ENCODE results near the gene MARS1. TPM values are rescaled to one million over a fixed set of nuclear protein-coding genes. Genes with fewer than 3 reads are reported as not detected.
A peak's percentile ranks its signal among the peaks of the same experiment; 100 is the strongest.

MARS1 gene
- total and polyA plus RNA-seq, 2 experiments from 2014 or later: 266 to 351 TPM

DNA sequence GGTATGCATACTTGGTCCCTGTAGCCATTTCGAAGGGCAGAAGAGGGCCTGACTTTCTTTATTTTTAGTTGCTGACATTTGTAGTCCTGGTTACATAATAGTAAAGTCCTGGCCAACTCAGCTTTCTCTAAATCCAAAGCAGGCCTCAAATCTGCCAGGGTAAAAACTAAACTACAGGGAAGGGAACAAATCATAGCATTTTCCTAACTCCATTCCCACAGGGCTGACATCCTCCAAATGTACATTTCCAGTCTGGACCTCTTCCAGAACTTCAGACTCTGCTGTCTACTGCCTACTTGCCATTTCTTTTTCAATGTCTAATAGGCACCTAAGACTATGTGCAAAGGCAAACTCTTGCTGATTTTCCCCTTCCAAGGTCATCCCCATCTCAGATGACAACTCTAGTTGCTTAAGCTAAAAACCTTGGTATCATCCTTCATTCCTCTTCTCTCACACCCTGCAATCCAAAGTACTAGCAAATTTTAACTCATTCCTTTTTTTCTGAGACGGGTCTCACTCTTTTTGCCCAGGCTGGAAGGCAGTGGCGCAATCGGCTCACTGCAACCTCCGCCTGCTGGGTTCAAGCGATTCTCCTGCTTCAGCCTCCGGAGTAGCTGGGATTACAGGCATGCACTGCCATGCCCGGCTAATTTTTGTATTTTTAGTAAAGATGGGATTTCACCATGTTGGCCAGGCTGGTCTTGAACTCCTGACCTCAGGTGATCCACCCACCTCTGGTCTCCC lies 30.5 kb downstream of the MARS1 start:
- peak overlapping the region; percentile 77 for H3K4me3 ChIP-seq
- Mint-ChIP-seq H3K36me3 (ENCODE audit: low read depth) (peaks cover 63% of the 10 kb centered on the region), H3K4me3 (peak overlapping the region; percentile 83), H3K27me3 (ENCODE audit: insufficient read depth, low read depth, poor library complexity) (peaks cover 35% of the 10 kb centered on the region), H3K4me1 (peaks cover 36% of the 10 kb centered on the region), H3K27ac (peak overlapping the region; percentile 31; the same call in 1 of the 2 replicates), H3K9me3 (no peaks in the 10 kb centered on the region; the same call in 2 of the 3 replicates)
- peaks cover 31% of the 10 kb centered on the region for H4K20me1 ChIP-seq (replicated peaks; ENCODE audit: insufficient read depth)
- peak overlapping the region; percentile 98 for H3K27ac ChIP-seq (ENCODE audit: low read depth)
- H3K4me1 ChIP-seq (ENCODE audit: insufficient read depth): peaks cover 30% of the 10 kb centered on the region
- no peak overlapping the region for H2AFZ ChIP-seq
- peaks cover 45% of the 10 kb centered on the region for H3K36me3 ChIP-seq (ENCODE audit: insufficient read depth)
- peaks cover 26% of the 10 kb centered on the region for H3K79me2 ChIP-seq (replicated peaks; ENCODE audit: insufficient read depth)
- H3F3A ChIP-seq (replicated peaks; ENCODE audit: low read depth): peaks cover 80% of the 10 kb centered on the region
- H3K27me3 ChIP-seq (ENCODE audit: insufficient read depth): no peaks in the 10 kb centered on the region
- no peak for DNase-seq (ENCODE audit: low spot score)
- H3K9me2 ChIP-seq (ENCODE audit: insufficient read depth): no peaks in the 10 kb centered on the region
- no peak for ATAC-seq
- TF ChIP-seq JUNB (IDR thresholded peaks at IDR 0.05; ENCODE audit: unreplicated experiment): no peak
- no peak for TF ChIP-seq POLR2AphosphoS5 (IDR thresholded peaks at IDR 0.05; ENCODE audit: low read depth)
- TF ChIP-seq, protein P1, sequence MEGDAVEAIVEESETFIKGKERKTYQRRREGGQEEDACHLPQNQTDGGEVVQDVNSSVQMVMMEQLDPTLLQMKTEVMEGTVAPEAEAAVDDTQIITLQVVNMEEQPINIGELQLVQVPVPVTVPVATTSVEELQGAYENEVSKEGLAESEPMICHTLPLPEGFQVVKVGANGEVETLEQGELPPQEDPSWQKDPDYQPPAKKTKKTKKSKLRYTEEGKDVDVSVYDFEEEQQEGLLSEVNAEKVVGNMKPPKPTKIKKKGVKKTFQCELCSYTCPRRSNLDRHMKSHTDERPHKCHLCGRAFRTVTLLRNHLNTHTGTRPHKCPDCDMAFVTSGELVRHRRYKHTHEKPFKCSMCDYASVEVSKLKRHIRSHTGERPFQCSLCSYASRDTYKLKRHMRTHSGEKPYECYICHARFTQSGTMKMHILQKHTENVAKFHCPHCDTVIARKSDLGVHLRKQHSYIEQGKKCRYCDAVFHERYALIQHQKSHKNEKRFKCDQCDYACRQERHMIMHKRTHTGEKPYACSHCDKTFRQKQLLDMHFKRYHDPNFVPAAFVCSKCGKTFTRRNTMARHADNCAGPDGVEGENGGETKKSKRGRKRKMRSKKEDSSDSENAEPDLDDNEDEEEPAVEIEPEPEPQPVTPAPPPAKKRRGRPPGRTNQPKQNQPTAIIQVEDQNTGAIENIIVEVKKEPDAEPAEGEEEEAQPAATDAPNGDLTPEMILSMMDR (conservative IDR thresholded peaks at IDR 0.05; ENCODE audit: low read depth in 2 of 2): no peak
- TF ChIP-seq, protein P2, sequence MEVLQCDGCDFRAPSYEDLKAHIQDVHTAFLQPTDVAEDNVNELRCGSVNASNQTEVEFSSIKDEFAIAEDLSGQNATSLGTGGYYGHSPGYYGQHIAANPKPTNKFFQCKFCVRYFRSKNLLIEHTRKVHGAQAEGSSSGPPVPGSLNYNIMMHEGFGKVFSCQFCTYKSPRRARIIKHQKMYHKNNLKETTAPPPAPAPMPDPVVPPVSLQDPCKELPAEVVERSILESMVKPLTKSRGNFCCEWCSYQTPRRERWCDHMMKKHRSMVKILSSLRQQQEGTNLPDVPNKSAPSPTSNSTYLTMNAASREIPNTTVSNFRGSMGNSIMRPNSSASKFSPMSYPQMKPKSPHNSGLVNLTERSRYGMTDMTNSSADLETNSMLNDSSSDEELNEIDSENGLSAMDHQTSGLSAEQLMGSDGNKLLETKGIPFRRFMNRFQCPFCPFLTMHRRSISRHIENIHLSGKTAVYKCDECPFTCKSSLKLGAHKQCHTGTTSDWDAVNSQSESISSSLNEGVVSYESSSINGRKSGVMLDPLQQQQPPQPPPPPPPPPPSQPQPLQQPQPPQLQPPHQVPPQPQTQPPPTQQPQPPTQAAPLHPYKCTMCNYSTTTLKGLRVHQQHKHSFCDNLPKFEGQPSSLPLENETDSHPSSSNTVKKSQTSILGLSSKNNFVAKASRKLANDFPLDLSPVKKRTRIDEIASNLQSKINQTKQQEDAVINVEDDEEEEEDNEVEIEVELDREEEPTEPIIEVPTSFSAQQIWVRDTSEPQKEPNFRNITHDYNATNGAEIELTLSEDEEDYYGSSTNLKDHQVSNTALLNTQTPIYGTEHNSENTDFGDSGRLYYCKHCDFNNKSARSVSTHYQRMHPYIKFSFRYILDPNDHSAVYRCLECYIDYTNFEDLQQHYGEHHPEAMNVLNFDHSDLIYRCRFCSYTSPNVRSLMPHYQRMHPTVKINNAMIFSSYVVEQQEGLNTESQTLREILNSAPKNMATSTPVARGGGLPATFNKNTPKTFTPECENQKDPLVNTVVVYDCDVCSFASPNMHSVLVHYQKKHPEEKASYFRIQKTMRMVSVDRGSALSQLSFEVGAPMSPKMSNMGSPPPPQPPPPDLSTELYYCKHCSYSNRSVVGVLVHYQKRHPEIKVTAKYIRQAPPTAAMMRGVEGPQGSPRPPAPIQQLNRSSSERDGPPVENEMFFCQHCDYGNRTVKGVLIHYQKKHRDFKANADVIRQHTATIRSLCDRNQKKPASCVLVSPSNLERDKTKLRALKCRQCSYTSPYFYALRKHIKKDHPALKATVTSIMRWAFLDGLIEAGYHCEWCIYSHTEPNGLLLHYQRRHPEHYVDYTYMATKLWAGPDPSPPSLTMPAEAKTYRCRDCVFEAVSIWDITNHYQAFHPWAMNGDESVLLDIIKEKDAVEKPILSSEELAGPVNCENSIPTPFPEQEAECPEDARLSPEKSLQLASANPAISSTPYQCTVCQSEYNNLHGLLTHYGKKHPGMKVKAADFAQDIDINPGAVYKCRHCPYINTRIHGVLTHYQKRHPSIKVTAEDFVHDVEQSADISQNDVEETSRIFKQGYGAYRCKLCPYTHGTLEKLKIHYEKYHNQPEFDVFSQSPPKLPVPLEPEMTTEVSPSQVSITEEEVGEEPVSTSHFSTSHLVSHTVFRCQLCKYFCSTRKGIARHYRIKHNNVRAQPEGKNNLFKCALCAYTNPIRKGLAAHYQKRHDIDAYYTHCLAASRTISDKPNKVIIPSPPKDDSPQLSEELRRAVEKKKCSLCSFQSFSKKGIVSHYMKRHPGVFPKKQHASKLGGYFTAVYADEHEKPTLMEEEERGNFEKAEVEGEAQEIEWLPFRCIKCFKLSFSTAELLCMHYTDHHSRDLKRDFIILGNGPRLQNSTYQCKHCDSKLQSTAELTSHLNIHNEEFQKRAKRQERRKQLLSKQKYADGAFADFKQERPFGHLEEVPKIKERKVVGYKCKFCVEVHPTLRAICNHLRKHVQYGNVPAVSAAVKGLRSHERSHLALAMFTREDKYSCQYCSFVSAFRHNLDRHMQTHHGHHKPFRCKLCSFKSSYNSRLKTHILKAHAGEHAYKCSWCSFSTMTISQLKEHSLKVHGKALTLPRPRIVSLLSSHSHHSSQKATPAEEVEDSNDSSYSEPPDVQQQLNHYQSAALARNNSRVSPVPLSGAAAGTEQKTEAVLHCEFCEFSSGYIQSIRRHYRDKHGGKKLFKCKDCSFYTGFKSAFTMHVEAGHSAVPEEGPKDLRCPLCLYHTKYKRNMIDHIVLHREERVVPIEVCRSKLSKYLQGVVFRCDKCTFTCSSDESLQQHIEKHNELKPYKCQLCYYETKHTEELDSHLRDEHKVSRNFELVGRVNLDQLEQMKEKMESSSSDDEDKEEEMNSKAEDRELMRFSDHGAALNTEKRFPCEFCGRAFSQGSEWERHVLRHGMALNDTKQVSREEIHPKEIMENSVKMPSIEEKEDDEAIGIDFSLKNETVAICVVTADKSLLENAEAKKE (CRISPR knock-in tag; IDR thresholded peaks at IDR 0.05): no peak
- TF ChIP-seq, protein P3, sequence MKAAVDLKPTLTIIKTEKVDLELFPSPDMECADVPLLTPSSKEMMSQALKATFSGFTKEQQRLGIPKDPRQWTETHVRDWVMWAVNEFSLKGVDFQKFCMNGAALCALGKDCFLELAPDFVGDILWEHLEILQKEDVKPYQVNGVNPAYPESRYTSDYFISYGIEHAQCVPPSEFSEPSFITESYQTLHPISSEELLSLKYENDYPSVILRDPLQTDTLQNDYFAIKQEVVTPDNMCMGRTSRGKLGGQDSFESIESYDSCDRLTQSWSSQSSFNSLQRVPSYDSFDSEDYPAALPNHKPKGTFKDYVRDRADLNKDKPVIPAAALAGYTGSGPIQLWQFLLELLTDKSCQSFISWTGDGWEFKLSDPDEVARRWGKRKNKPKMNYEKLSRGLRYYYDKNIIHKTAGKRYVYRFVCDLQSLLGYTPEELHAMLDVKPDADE (IDR thresholded peaks at IDR 0.05): no peak
- no peak for TF ChIP-seq EZH2phosphoT487 (IDR thresholded peaks at IDR 0.05; ENCODE audit: unreplicated experiment)
- no peak for TF ChIP-seq STAT1 (IDR thresholded peaks at IDR 0.05; ENCODE audit: unreplicated experiment)
- no peak for TF ChIP-seq CREB1 (CRISPR knock-in tag; IDR thresholded peaks at IDR 0.05; ENCODE audit: low read depth)
- no peak for TF ChIP-seq ZNF114 (CRISPR knock-in tag; IDR thresholded peaks at IDR 0.05)
- no peak for TF ChIP-seq EZH2 (IDR thresholded peaks at IDR 0.05; ENCODE audit: low read depth, unreplicated experiment)
- no peak for TF ChIP-seq NANOG (IDR thresholded peaks at IDR 0.05; ENCODE audit: borderline replicate concordance)
- TF ChIP-seq ZNF331 (CRISPR knock-in tag; IDR thresholded peaks at IDR 0.05; ENCODE audit: low read depth): no peak
- TF ChIP-seq, protein P4, sequence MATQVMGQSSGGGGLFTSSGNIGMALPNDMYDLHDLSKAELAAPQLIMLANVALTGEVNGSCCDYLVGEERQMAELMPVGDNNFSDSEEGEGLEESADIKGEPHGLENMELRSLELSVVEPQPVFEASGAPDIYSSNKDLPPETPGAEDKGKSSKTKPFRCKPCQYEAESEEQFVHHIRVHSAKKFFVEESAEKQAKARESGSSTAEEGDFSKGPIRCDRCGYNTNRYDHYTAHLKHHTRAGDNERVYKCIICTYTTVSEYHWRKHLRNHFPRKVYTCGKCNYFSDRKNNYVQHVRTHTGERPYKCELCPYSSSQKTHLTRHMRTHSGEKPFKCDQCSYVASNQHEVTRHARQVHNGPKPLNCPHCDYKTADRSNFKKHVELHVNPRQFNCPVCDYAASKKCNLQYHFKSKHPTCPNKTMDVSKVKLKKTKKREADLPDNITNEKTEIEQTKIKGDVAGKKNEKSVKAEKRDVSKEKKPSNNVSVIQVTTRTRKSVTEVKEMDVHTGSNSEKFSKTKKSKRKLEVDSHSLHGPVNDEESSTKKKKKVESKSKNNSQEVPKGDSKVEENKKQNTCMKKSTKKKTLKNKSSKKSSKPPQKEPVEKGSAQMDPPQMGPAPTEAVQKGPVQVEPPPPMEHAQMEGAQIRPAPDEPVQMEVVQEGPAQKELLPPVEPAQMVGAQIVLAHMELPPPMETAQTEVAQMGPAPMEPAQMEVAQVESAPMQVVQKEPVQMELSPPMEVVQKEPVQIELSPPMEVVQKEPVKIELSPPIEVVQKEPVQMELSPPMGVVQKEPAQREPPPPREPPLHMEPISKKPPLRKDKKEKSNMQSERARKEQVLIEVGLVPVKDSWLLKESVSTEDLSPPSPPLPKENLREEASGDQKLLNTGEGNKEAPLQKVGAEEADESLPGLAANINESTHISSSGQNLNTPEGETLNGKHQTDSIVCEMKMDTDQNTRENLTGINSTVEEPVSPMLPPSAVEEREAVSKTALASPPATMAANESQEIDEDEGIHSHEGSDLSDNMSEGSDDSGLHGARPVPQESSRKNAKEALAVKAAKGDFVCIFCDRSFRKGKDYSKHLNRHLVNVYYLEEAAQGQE (IDR thresholded peaks at IDR 0.05; ENCODE audit: unreplicated experiment): no peak
- H3K4me2 ChIP-seq: peak overlapping the region; percentile 99; the same call in 1 of the 2 replicates

Data from GM23338 (cell line).